Measurements from ENCODE around the gene DSPP. TPM values are rescaled to one million over a fixed set of nuclear protein-coding genes. Genes with fewer than 3 reads are reported as not detected.

DSPP gene
- total RNA-seq, 1 donor from 2014 or later, result not detected

DNA sequence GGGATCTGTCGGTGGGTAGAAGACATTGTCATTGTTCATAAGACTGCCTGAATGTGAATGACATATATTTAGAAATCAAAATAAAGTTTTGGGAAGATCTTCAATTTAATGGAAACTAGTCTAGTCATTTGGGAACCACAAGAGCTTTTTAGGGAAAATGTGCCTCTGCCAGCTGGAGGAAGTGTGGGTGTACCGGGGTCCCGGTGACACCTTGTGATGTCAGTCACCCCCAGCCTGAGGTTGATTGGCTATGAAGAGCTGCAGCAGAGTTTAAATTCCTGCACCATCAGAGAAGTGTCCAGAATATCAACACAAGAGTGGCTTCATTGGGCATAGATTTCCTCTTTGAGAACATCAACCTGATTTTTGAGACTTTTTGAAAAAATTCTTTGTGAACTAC lies 41.7 kb downstream of the DSPP start, which contains the start of gene DMP1:
DMP1 (plus strand) TSS at position 301 of the 400 bp plus-strand sequence. CDS start 6,213 bp downstream, outside the sequence.
- Mint-ChIP-seq H3K4me3 (no peak within 1 kb of the TSS), H3K4me1 (no peaks in the 10 kb centered on the region), H3K27ac (no peak within 1 kb of the TSS), H3K36me3 (no peaks in the 10 kb centered on the region), H3K27me3 (ENCODE audit: low read depth) (no peaks in the 10 kb centered on the region), H3K9me3 (no peaks in the 10 kb centered on the region)
- TF ChIP-seq, protein P1, sequence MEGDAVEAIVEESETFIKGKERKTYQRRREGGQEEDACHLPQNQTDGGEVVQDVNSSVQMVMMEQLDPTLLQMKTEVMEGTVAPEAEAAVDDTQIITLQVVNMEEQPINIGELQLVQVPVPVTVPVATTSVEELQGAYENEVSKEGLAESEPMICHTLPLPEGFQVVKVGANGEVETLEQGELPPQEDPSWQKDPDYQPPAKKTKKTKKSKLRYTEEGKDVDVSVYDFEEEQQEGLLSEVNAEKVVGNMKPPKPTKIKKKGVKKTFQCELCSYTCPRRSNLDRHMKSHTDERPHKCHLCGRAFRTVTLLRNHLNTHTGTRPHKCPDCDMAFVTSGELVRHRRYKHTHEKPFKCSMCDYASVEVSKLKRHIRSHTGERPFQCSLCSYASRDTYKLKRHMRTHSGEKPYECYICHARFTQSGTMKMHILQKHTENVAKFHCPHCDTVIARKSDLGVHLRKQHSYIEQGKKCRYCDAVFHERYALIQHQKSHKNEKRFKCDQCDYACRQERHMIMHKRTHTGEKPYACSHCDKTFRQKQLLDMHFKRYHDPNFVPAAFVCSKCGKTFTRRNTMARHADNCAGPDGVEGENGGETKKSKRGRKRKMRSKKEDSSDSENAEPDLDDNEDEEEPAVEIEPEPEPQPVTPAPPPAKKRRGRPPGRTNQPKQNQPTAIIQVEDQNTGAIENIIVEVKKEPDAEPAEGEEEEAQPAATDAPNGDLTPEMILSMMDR (IDR thresholded peaks at IDR 0.05; ENCODE audit: unreplicated experiment), result no peak
- DNase-seq (ENCODE audit: low spot score in 2 of 2, unreplicated experiment in 2 of 2), result no peak

DNA sequence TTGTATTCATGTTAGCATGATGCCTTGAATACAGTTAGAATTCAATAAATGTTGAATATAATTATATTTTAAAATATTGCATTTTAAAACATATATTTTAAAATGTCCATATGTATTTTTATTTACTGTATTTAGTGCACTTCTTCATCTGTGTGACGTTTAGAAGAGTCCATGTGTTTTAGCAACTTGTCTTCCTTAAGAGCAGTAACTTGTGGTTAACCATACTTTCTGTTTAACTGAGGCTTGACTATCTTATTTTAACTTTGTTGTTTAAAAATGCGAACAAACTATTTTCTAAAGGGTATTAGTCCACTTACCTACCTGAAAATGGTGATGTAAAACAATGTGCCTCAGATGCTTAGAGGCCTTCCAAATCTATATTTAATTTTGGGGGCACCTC lies 42.6 kb downstream of the DSPP start:
- no peaks in the 10 kb centered on the region for H3K27me3 Mint-ChIP-seq (ENCODE audit: low read depth)
- H3K36me3 Mint-ChIP-seq, result no peaks in the 10 kb centered on the region
- no peak for DNase-seq (ENCODE audit: low spot score in 2 of 2, unreplicated experiment in 2 of 2)
- no peaks in the 10 kb centered on the region for H3K4me1 Mint-ChIP-seq
- no peak overlapping the region for H3K27ac Mint-ChIP-seq
- TF ChIP-seq, protein P1 (IDR thresholded peaks at IDR 0.05; ENCODE audit: unreplicated experiment), result no peak
- no peaks in the 10 kb centered on the region for H3K9me3 Mint-ChIP-seq
- no peak overlapping the region for H3K4me3 Mint-ChIP-seq

DNA sequence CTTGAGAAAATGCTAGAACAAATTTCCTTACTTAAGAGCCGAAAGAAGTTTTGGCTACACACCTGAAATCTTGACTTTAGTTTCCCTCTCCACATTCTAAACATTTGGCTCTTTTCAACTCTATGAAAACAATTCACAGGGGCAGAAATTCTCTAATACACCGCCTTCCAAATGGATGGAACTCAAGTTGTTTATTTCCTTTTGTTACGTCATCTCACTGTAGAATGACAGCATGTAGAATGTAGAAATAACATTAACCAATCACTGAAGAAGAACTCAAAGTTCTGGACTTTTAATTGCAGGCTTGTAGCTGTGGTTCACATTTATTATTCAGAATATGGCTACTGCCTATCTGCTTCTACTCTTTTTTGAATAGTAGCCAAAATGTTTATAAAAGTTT lies 43.6 kb downstream of the DSPP start:
- DNase-seq (ENCODE audit: low spot score in 2 of 2, unreplicated experiment in 2 of 2), result no peak
- Mint-ChIP-seq H3K4me3 (no peak overlapping the region), H3K9me3 (no peaks in the 10 kb centered on the region), H3K27ac (no peak overlapping the region), H3K27me3 (ENCODE audit: low read depth) (no peaks in the 10 kb centered on the region), H3K4me1 (no peaks in the 10 kb centered on the region), H3K36me3 (no peaks in the 10 kb centered on the region)
- TF ChIP-seq, protein P1 (IDR thresholded peaks at IDR 0.05; ENCODE audit: unreplicated experiment), result no peak

DNA sequence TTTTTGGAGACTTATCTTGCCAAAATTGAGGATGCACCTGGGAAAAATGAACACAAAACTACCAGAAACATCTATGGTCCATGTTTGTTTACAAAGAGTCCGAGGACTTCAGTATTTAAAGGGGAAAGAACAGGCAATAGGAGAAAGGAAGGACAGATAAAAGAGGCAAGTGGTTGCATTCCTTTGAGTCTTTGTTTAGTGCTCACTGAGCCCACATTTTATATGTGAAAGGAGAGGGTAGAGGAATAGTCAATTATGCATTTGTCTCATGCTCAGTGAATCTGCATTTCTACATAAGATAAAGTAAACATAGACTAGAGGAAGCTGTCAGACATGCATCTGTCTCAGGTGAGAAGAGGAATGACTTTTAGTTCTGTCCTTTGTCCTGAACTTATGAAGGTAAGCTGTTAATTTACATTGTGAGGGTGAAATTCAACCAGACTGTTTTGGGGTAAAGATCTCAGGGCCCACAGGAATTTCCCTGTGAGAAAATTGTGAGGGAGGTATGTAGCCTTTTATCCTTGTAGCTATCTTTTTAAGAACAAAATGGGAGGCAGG lies 46.2 kb downstream of the DSPP start:
- Mint-ChIP-seq H3K36me3 (no peaks in the 10 kb centered on the region), H3K4me3 (no peak overlapping the region), H3K27ac (no peak overlapping the region), H3K9me3 (no peaks in the 10 kb centered on the region), H3K4me1 (peaks cover 6% of the 10 kb centered on the region), H3K27me3 (ENCODE audit: low read depth) (no peaks in the 10 kb centered on the region)
- TF ChIP-seq, protein P1 (IDR thresholded peaks at IDR 0.05; ENCODE audit: unreplicated experiment), result no peak
- no peak for DNase-seq (ENCODE audit: low spot score in 2 of 2, unreplicated experiment in 2 of 2)

DNA sequence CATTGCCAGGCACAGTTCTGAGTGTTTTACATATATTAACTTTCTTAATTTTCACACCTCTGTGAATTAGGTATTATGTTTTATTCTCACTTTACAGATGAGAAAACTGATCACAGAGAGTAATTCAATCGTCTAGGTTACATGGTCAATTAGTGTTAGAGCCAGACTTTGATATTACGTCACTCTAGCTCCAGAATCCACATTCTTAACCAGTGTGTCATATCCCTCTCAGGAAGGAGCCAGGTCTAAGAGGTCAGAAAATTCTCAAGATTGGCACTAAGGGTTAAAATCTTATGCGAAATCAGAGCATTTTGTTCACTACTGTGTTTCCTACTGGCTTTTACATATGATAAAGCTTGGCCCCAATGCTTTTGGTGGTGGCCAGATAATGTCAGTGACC lies 49.2 kb downstream of the DSPP start:
- DNase-seq (ENCODE audit: low spot score in 2 of 2, unreplicated experiment in 2 of 2), result no peak
- TF ChIP-seq, protein P1 (IDR thresholded peaks at IDR 0.05; ENCODE audit: unreplicated experiment), result no peak
- Mint-ChIP-seq H3K4me1 (peaks cover 13% of the 10 kb centered on the region), H3K4me3 (no peak overlapping the region), H3K27me3 (ENCODE audit: low read depth) (no peaks in the 10 kb centered on the region), H3K36me3 (no peaks in the 10 kb centered on the region), H3K27ac (no peak overlapping the region), H3K9me3 (peaks cover 8% of the 10 kb centered on the region)

Measured in mesothelial cell of epicardium (in vitro differentiated cells).